GM18520 (cell line): Measurements from ENCODE around the gene EVL.

ENCODE experiments used
- ATAC-seq: cut with Tn5 transposase; IDR thresholded peaks from one replicate; pipeline ENCODE4 v1.9.1; 2021; ENCODE audit not compliant: unreplicated experiment

EVL gene

DNA sequence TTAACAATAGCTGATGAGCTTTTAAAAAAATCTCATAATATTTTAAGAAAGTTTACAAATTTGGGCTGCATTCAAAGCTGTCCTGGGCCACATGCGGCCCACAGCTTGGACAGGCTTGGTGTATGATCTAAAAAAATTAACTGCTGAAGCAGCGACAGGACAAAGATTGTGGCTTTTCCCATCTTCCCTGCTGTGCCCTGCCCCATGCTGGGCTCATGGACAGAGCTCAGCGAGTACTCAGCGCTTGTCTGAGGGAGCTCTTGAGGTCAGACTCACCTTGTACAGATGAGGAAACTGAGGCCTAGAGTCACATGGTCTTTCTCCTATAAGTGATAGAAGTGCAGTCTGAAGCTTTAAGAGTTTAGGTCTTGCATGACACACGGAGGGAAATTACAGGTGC, 15.0 kb downstream of the EVL start:
- no peak for ATAC-seq

DNA sequence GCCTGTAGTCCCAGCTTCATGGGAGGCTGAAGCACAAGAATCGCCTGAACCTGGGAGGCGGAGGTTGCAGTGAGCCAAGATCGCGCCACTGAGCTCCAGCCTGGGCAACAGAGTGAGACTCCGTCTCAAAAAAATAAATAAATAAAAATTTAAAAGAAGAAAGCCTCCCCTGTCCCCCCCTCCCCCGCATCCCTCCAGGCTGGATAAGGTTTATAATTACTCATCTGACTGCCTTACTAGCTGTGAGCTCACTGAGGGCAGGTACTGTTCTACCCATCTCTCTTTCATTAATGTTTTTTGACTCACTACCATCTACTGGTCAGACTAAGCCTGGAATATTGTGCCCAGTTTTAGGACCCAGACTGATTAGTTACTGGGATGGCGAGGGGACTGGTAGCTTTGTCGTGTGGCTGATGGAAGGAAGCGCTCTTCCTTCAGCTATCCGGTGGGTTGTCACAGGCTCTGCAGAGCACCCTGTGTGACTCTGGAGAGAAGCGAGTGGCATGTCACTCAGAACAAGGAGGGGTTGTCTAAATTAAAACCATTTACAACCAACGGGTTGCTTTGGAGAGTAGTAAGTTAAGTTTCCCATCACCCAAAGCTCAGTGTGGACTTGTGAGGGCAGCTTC, 16.9 kb downstream of the EVL start:
- ATAC-seq = no peak

DNA sequence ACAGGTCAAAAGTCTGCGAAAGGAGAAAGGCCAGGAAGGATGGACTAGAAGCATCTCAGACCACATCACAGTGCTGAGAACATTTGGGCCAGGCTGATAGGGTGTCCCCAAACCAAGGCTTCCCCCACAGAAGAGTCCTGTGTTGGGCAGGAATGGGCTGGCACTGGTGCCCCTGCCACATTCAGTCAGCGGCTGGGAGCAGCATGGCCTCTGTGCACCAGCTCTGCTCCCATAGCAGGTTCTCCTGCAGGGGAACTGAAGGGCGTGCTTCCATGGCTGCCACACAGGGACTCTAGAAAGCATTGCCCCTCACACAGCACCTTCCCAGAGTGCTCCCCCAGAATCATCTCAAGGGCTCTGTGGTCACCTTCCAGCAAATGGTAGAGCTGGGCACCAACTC, 17.5 kb downstream of the EVL start:
- no peak for ATAC-seq

DNA sequence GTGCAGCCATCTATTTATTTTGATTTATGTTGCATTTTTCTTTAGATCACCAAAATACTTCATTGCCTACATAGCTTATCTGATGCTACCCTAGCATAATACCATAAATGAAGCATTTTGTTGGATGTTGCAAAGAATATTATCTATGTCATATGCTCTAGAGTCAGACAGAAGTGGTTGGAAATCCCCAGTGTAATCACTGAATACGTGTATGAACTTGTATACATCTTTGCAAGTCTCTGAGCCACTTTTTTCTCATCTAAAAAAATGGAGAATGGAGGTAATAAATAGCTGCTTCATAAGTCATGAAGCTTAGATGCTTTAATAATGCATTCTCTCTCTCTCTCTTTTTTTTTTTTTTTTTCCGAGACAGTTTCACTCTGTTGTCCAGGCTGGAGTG, 18.5 kb downstream of the EVL start:
- no peak for ATAC-seq

DNA sequence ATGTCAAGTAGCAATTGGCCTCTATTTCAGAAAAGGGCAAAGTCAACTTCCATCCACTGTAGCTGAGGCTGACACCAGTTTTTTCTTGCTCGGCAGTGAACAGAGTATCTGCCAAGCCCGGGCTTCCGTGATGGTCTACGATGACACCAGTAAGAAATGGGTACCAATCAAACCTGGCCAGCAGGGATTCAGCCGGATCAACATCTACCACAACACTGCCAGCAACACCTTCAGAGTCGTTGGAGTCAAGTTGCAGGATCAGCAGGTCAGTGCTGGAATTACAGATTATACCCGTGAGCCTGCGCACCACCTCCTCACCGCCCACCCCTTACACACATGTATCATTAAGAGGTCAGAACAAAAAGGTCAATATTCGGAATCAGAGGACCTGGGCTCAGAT, 19.4 kb downstream of the EVL start:
- no peak for ATAC-seq

DNA sequence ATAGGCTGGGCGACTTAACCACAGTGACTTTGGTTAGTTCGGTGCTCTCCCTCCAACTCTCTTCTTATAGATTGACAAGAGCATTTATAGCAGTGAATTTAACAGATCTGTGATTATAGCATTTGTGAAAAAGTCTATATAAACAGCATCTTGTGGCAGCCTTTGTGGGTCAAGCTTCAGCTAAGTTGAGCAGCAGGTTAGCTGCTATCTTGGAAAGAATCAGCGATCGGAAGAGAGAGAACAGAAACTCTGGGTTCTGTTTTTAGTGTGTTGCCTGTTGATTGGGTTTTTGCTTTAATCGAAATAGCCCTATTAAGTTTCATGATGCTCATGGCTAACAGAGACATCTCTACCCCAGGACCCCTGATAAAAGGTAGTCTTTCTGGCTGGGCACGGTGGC, 20.2 kb downstream of the EVL start:
- no peak for ATAC-seq

DNA sequence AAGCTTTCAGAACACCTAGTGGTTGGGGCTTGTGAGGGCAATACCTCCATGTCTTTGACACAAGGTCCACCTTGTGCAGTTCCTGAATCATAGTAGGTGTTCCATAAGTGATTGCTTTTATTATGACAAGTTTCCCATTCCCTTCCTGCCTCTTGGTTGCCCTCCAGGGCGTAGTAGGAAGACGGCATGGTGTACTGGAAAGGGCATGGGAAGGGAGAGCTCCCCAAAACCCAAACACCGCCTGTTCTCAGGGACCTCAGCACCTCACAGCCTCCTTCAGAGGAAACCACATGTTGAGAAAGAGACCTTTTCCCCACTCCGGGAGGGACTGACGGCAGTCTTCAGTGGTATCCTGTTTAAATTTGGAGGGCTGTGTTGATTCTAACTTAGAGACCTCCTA, 21.1 kb downstream of the EVL start:
- no peak for ATAC-seq

DNA sequence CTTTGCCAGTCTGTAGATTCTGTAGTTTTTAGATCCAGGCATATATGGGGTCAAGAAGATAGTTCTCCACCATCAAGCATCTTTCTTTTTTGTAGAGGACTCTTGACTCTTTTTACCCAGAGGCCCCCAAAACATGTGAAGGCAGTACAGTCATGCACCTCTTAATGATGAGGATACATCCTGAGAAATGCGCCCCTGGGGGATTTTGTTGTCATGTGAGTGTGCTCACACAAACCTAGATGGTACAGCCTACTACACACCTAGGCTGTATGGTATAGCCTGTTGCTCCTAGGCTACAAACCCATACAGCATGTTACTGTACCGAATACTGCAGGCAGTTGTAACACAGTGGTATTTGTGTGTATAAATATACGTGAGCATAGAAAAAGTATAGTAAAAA, 23.0 kb downstream of the EVL start:
- no peak for ATAC-seq

DNA sequence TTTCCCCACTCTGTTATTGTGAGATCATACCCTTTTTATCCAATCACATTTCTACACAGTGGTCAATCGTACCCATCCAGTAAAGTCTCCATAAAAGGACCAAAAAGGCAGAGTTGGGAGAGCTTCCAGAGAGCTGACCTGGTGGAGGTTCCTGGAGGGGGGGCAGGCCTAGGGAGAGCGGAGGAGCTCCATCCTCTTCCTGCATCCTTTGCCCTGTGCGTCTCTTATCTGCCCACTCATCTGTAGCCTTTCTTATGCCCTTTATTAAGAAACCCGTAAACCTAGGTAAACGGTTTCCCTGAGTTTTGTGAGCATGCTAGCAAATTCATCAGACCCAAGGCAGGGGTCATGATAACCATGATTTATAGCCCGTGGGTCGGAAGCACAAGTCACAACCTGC, 26.2 kb downstream of the EVL start:
- no peak for ATAC-seq

DNA sequence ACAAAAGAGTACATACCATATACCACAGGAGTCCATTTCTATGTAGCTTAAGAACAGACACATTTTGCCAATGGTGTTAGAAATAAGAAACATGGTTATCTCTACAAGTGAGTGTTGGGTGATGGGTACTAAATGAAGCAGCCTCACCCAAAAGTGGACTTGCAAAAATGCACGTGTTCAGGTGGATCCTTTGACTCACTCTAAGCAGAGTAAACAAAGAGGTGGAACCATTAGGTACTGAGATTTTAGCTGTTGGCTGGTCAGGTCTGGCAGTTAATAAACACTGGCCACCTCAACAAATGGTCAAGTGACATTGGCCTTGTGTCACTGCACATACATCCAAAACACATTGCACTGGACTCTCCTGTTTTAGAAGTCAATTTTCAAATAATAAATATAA, 27.6 kb downstream of the EVL start:
- no peak for ATAC-seq

DNA sequence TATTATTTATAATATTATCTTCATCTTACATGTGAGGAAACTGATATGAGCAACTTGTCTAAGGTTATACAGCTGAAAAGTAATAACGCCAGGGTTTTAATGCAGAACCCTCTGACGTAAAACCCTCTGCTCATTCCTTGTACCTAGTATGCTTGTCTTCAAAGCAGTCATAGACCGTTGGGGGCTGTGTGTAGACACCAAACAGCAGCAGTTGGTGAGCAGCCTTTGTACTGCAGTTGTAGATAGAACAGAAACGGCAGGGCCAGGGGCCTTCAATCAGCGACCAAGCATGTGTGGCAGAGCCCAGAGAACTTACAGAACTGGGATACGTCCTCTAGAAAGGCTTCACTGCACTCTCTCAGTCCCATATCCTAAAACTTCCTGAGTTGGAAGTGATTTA, 28.1 kb downstream of the EVL start:
- ATAC-seq = no peak

DNA sequence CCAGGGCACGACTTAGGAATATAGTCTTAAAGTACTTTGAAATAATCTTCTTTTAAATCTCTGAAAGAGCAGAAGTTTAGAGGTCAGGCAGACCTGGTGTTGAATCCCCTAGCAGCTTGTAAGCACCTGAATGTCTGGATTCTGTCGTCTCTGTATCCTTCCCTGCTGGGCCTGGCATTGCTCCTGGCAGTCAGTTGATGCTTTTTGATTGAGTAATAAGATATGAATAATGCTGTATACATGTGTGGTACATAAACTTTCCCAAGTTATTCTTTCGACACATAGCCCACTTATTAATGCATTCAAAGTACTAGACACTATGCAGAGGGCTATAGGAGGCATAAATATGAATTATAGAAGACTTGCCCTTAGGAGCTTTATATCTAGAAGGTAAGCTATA, 31.4 kb downstream of the EVL start:
- ATAC-seq = no peak

DNA sequence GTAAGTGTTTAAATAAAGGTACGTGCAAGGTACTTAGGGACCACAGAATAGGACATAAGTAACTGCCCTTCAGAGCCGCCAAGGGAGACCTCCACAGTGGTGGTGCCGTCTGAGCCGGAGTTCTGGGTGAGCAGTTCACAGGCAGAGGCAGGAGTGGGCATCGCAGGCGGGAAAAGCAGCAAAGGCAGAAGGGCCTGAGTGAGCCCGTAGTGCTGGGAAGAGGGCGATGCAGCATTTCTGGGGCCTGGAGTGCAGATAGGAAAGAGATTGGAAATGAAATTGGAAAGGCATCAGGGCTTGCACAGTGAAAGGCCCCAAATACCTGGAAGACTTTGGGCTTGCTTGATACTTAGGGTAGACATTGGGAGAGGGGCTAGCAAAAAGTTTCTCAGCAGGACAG, 32.9 kb downstream of the EVL start:
- ATAC-seq = no peak

DNA sequence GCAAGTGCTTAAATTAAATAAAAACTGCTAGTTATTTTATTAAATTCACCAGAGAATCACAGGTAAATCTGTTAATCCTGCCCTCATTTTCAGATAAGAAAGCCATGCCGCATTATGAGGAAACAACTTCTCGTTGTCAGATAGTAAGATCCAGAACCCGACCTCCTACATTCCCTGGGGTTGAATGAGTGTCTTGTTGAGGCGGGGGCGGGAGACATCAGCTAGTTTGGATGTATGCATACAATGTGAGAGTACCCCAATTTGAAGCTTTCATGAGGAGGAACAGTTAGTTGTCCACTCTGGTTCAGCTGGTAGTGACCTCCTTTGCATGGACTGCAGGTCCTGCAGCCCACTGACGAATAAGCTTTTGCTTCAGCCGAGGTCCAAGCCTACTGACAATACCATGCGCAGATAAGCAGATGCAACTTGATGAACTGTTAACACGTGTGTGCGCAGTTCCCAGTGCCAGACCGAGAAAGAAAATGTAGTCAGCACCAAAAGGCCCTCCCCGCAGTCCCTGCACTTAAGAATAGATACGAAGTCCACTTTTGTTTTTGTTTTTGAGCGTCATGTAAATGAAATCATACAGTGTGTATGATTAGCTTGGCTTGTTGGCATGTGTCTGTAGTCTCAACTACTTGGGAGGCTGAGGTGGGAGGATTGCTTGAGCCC, 34.9 kb downstream of the EVL start:
- ATAC-seq = no peak

DNA sequence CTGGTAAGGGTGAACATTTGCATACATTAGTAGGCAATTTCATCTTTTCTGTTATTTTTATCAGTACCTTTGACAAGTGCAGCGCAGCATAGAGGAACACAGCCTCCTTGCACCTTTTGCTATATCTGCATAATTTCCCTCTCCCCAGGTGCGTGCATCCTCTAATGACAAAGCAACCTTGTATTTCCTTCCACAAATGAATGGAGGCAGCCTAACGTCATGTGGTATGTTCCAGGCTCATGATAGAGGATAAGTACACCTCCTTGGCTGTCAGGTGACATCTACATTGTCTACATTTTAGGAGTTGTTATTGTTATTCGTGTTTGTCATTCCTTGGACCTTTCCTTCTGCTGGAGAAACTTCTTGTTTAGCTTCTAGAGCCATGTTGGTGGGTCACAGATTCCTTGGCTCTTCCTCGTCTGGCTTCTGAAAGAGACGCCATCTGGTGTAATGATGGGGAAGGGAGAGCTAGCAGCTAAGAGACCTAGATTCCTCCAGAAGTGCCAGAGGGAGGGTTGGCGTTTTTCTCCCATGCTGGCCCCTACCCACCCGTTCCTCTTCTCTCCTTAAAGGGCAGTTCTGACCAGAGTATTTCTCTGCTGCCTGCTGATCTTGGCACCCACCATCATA, 37.0 kb downstream of the EVL start:
- no peak for ATAC-seq

DNA sequence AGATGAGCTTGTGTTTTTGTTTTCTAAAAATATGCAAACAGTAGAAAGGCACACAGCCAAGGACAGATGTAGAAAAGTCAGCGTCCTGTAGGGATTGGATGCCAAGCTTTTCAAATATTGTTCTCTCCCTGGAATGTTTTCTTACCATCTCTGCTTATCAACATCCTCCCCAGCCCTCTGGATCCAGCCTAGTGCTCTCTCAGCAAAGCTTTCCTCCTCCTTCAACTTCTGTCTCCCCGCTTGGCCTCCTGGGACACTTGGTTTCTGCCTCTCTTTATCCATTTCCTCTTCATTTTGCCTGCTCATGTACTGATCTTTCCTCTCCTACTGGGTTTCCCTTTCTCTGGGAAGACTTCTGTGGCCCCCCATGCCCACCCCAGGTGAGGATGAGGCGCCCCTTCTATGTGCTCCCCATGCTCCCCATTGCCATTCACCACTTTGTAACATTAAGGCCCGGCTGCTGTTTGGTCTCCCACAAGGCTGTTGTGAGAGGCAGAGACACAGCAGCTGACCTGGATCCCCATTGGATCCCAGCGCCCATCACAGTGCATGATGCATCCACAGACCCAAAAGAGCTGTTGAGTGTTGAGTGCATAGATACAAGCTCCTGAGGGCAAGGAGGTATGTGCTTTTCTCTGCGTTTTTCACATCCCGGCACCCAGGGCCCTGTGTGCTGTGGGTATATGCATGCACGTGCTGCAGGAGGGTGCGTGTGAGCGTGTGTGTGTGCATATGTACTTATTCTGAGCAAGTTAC, 38.2 kb downstream of the EVL start:
- no peak for ATAC-seq

DNA sequence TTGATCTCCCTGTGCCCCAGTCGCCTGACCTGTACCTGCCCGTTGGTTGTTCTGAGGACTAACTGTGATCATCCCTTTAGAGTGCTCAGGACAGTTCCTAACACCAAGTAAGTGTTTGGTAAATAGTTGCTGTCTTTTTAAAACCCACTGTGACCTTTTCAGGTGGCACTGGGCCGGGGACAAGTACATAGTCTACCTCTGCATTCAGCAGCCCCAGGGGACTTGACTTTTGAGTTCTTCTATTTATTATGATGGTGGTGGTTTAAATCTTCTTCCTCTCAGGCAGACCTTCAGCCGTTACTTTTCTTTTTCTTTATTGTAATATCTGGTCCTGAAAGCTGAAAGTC, 38.8 kb downstream of the EVL start:
- ATAC-seq = no peak

DNA sequence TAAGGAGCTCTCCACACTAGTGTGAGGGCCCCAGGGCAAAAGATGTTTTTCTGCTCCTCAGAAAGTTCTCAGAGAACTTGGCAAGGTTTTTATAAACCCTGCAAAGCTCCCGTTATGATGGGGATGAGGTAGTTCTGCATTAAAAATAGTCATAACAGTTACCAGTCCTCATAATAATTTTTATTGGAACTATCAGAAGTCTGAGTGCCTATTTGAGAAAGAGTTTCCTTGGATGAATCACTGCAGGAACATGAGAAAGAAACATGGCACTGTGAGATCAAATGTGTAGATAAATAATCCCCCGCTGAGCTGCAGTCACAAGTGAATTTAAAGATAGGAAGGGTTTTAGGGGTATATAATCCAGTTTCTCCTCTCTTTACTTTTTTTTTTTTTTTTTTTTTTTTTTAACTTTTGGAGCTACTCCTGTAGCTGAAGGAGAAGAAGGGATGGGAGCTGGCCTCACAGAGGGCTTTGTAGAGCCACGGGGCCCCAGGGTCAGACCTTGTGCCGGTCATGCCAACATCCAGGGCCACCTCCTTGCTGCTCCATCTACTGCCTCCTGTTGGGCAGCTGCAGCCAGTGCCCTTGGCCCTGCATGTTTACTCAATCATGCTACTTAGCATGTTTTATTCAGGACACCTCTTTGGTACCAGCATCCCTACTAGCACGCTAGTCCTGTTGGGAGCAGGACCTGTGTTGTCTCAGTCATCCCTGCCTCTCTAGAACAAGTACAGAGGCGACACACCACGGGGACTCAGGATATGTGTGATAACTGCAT, 39.5 kb downstream of the EVL start:
- ATAC-seq = no peak

DNA sequence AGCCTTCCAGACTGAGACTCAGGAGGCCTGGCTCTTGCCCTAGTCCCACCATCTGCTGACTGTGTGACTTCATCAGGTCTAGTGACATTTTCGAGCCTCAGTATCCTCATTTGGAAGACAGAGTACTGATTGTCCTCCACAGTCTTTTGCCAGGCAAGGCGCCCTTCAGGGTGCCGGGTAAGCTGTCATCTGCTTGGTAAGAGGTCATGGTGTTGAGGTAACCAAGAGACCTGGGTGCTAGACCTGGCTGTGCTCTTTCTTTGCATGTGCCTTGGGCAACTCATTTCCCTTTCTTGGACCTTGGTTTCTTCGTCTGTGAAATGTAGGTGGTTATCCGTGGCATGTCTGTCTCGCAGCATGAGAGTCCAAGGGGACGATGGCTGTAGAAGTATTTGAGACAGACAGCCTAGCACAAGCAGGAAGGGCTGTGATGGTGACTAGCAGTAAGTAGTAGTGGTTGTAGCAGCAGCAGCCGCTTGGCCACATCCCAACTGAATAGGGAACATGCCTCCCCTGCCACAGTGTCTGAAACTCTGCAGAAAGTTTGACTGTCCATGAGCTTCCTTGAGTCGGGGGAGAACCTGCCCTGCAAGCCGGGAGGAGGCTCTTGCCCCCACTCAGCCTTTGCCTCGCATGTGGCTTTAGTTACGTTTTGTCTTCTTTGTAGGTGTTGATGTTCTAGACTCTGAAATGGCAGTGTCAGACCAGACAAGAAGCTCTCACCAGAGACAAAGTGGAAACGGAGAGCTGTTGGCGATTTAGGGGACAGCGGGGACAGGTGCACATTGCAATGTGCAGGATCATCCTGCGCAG, 40.3 kb downstream of the EVL start:
- ATAC-seq = no peak

DNA sequence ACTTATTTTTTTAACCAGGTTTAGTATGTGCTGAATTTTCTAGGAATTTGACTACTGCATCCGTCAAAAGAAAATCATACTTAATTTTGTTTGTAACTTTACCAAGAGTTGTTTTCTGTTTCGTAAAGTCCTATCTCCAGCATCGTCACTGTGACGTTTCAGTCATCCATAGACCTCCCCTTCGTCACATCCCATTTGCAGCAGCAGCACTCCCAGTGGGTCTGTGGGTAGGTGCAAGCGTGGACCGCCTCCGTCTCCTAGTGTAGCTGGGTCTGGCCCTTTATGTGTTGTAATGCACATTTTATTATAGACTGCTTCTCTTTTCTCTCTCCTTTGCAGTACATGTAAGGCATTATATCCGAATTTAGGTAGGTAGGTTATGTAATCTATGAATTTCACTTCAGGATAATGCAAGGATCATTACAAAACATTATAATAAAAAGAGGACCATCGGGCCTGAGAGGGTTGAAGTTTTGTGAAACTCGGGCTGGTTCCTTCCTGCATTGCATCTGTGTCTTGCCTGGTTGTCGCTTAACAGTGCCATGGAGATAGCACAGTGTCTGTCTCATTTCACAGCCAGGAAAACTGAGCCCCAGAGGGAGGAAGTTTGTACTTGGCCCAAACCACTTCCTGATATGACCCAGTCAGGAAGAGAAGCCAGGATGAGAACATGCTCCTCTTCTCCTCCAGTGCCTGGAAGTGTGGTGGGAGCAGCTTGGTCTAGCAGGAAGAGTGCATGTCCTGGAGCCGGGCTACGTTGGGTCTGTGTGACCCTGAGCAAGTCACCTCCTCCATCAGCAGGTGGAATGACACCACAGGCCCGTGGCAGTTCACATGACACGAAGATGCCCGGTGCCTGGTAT, 41.3 kb downstream of the EVL start:
- ATAC-seq = no peak
